Measurements from ENCODE around the gene MYBPC1.

- TF ChIP-seq FOXM1 (IDR thresholded peaks at IDR 0.05; ENCODE audit: borderline replicate concordance), result no peak
- no peak for TF ChIP-seq TARDBP (IDR thresholded peaks at IDR 0.05)
- no peak for TF ChIP-seq NFRKB (IDR thresholded peaks at IDR 0.05)
- TF ChIP-seq CTBP1 (IDR thresholded peaks at IDR 0.05; ENCODE audit: borderline replicate concordance), result no peak
- TF ChIP-seq LEF1 (IDR thresholded peaks at IDR 0.05; ENCODE audit: borderline replicate concordance), result no peak
- no peak for TF ChIP-seq SP1 (IDR thresholded peaks at IDR 0.05)
Measured at GRCh38 chr12:101714877-101715444, 120.2 kb downstream of the MYBPC1 start.

All from HEK293T (cell line).